ENCODE data around the gene SMC3. TPM values are rescaled to one million over a fixed set of nuclear protein-coding genes. Genes with fewer than 3 reads are reported as not detected.

Gene SMC3
- total and polyA plus RNA-seq, 2 of the 4 experiments (the other 2 are of a cell fraction), result 15.0 to 15.2 TPM

DNA sequence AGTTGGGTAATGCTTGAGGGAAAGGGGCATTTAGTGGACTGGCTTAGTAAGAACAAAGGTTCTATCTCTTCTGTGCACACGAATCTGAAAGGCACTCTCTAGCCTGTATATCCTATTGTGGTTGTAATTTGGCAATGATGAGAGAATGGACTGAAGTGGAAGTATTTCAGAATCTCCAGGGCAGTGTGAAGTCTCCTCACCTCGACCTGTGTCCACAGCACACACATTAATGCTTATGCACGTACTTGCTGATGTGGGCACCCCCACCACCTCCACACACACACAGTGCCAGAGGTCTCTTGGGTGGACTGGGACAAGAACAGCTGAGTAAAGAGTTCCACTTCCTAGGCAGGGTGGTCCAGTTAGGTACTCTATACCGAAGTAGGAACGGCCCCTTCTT lies 6.9 kb downstream of the SMC3 start:
- Histone ChIP-seq H4K20me1 (ENCODE audit: insufficient read depth, low read length) (peaks cover 14% of the 10 kb centered on the region; the same call in 1 of the 2 replicates), H3K36me3 (ENCODE audit: control insufficient read depth, insufficient read depth, low read length) (peaks cover 9% of the 10 kb centered on the region), H3K4ac (ENCODE audit: low read depth, low read length) (no peak overlapping the region), H3K9me1 (ENCODE audit: insufficient read depth, low read length) (peaks cover 9% of the 10 kb centered on the region), H3K4me1 (ENCODE audit: control insufficient read depth, insufficient read depth, low read length) (peaks cover 4% of the 10 kb centered on the region; the same call in 1 of the 2 replicates), H3K4me2 (ENCODE audit: low read depth, low read length) (no peak overlapping the region; the same call in 1 of the 2 replicates), H4K8ac (ENCODE audit: low read depth in 2 of 2, low read length in 2 of 2) (peak overlapping the region in 1 of 2 experiments; percentile 55; a peak in 1 of 4 replicates), H2BK20ac (ENCODE audit: low read depth, low read length) (no peak overlapping the region), H4K91ac (ENCODE audit: insufficient read depth, low read depth, low read length) (no peak overlapping the region), H2AK5ac (ENCODE audit: low read depth, low read length) (0 out of 2 replicates have a peak overlapping the region, but pooled peaks have one; percentile 46), H3K56ac (ENCODE audit: extremely low read depth, insufficient read depth, low read length) (no peak overlapping the region), H2BK120ac (ENCODE audit: low read depth, low read length) (peak overlapping the region; percentile 9; the same call in 1 of the 2 replicates), H3K4me3 (ENCODE audit: insufficient read depth, low read depth, low read length) (no peak overlapping the region), H2AFZ (replicated peaks; ENCODE audit: low read length, poor library complexity) (no peak overlapping the region), H3K14ac (replicated peaks; ENCODE audit: low read depth, low read length) (no peak overlapping the region), H2AK9ac (replicated peaks; ENCODE audit: low read depth, low read length, poor library complexity) (no peak overlapping the region), H3K23ac (ENCODE audit: low read depth, low read length) (no peak overlapping the region; the same call in 1 of the 2 replicates), H2BK5ac (ENCODE audit: low read depth, low read length, poor library complexity, severe bottlenecking) (peak overlapping the region; percentile 61), H3K27me3 (ENCODE audit: control insufficient read depth, insufficient read depth, low read length) (no peaks in the 10 kb centered on the region), H3K18ac (ENCODE audit: low read depth, low read length) (no peak overlapping the region), H4K5ac (ENCODE audit: low read depth, low read length) (peak overlapping the region; percentile 63), H3K9ac (ENCODE audit: low read depth, low read length) (no peak overlapping the region; the same call in 1 of the 2 replicates), H2BK15ac (ENCODE audit: low read depth, low read length) (no peak overlapping the region), H3K27ac (ENCODE audit: insufficient read depth, low read length) (no peak overlapping the region), H3K79me1 (ENCODE audit: low read depth in 1 of 2, low read length in 2 of 2) (peaks cover 20 to 48% of the 10 kb centered on the region in 2 experiments; a peak in 3 of 4 replicates), H3K9me3 (ENCODE audit: control insufficient read depth, insufficient read depth, low read length) (no peaks in the 10 kb centered on the region)
- ATAC-seq (ENCODE audit: low read depth) (no peak), DNase-seq (no peak)
- no TSS peak for BruUV-seq (replicated peaks)
- ChIA-PET POLR2A (ENCODE audit: unreplicated experiment) (no interaction called here), CTCF (no interaction called here)
- TF ChIP-seq MAZ (IDR thresholded peaks at IDR 0.05; ENCODE audit: borderline replicate concordance, low read depth, low read length) (no peak), RAD21 (IDR thresholded peaks at IDR 0.05; ENCODE audit: low read length) (no peak), MXI1 (IDR thresholded peaks at IDR 0.05; ENCODE audit: borderline replicate concordance, low read depth, low read length) (no peak), BHLHE40 (IDR thresholded peaks at IDR 0.05; ENCODE audit: low read depth, low read length) (no peak), FOS (IDR thresholded peaks at IDR 0.05; ENCODE audit: low read depth, low read length) (no peak)
- dilution Hi-C loops (cut with HindIII; ENCODE audit: low sequenced_read_pairs, unreplicated experiment), result no loop called here
- WGBS, 2 experiments (ENCODE audit: extremely low coverage in 2 of 2, insufficient read length in 1 of 2), result 67% methylated on average over 1 of the region's 5 CpGs; no CpG with 5 or more reads in 1 of the 2 experiments
- intact Hi-C loops (cut with micrococcal nuclease), result loop anchor here (10.0 kb wide), 1 partner anchor 440 kb away; no protein-coding TSS in a partner anchor
- in situ Hi-C loops (cut with MboI; ENCODE audit: low sequenced_read_pairs), result loop anchor here (25.0 kb wide), 1 partner anchor 662 kb away; the partner anchor contains the start of gene XPNPEP1
